Skin of body (tissue), 2 donors: ENCODE measurements around the gene ACVR1. TPM values are rescaled to one million over a fixed set of nuclear protein-coding genes. Genes with fewer than 3 reads are reported as not detected.
"Not testable (repeated sequence)": the region's sequence is repeated elsewhere in the genome, so short reads cannot be mapped to it uniquely, and the experiment has no call there.

ENCODE experiments used
- DNase-seq: peaks from one replicate; lab custom pipeline; 2025; lab: John Stamatoyannopoulos, UW
- total RNA-seq: library from RNA; depleted of rRNA; stranded (reverse); fragments of >200 nt; gene quantifications from one replicate; pipeline ENCODE4 v1.2.3, GENCODE V29; 2014

Gene ACVR1
- total RNA-seq, 1 donor from 2014 or later = 19.6 TPM

- peak; percentile 11 for DNase-seq
These were observed 45.2 kb downstream of the ACVR1 start for GRCh38 chr2:157830696-157831570.

- DNase-seq = no peak
These were observed 45.9 kb downstream of the ACVR1 start for GRCh38 chr2:157830266-157830665.

- DNase-seq = no peak
These were observed 48.8 kb downstream of the ACVR1 start for GRCh38 chr2:157827377-157827776.

GRCh38 chr2:157826644-157827043 lies 49.5 kb downstream of the ACVR1 start:
- not testable (repeated sequence) for DNase-seq

DNA sequence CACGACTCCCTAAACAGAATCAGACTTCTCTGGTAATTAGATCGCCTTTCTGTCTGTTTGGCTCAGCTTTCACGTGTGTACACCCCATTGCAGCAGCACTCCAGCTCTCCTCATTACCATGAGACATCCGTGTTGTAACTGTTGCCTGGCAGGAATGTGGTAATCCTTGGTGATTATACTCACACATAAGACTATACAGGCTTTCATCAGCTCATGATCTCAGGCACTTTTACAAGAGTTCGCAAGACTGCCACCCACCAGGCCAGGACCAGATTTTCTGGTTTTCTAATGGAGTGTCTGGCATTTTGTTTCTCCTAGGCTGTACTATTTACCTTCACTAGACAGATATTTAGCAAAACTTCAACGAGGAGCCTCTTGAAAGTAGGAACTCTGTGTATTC lies 50.2 kb downstream of the ACVR1 start:
- DNase-seq = no peak

DNA sequence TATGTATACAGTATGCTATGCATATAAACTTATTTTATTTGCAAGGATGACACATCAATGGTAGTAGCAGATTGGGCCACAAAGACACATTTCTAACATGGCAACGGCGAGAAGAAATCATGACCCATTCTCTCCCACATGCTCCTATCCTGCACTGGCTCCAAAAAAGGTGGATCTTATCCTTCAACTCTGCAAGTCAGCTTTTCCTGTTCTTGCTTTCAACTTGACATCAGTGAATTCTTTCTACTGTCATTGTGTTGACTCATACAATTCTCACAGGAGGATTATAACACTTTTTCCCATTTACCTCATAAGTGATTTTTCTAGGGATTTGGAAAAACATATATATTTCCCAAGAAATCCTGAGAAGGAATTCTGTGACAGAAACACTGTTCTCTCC lies 53.1 kb downstream of the ACVR1 start:
- no peak for DNase-seq

DNA sequence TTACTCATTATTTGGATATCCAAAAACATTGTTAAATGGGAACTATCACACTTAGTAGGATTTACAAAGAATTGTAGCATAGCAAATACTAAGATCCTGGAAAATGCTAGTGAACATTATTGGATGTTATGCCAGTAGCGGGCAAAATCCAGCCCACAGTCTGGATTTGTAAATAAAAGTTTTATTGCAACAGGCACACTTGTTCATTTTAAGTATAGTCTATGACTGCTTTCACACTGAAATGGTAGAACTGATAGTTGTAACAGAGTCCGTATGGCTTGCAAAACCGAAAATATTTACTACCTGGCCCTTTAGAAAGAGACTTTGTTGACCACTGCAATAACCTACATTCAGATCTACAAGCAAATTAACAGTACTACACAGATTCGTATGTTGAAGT lies 53.6 kb downstream of the ACVR1 start:
- no peak for DNase-seq

GRCh38 chr2:157821519-157822131 lies 54.5 kb downstream of the ACVR1 start:
- no peak for DNase-seq

DNA sequence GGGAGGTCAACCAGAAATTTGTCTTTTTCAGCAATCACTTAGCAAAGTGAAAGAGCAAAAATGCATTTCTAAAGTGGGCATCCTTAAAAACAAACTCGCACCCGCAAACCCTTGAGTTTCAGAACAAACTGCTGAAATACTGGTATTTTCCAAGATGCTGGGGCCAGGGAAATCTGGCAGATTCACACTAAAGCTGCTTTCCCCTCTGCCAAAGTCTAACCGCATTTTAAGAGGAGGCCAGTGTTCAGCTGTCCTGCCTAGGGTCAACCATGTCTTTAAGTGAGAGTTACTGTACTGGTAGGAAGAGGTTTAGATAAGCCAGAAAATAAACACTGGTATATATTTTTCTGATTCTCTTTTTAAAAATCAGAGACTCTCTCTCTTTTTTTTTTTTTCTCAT lies 55.9 kb downstream of the ACVR1 start:
- DNase-seq = no peak

DNA sequence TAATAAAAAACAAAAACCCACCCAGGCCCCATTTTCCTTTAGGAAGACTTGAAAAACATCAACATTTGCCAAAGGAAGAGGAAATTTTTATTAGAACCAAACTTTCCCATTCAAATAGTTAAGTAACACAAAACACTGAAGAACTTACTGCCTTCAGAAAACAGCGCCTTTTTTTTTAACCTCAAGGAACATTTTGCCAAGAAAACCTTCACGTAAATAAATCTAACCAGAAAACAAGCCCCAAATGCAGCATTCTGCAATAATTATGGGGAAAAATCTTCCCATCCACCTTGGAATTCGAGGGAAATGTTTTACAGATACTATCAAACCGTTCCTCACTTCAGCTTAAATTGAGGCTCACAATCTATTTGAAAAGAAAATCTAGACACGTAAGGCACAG lies 56.4 kb downstream of the ACVR1 start:
- no peak for DNase-seq

GRCh38 chr2:157818227-157818626 lies 57.9 kb downstream of the ACVR1 start:
- DNase-seq = no peak

GRCh38 chr2:157815421-157815820 lies 60.7 kb downstream of the ACVR1 start:
- DNase-seq = no peak

DNA sequence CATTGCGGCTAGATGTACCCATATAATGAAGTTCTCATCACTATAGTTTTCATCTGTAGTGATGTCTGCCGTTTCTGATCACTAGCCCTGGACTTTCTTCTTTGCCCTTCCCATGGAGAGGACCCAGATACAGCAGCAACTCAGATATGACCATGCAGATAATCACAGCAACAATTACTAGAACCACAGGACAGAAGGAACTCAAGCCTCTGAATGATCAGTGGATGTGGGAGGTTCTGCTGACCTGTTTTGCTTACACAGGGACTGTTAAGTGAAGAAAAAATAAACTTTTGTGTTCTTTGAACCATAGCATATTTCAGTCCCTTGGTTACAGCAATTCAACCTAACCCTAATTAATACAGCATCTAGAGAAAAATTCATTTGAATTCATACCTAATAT lies 62.7 kb downstream of the ACVR1 start:
- no peak for DNase-seq

DNA sequence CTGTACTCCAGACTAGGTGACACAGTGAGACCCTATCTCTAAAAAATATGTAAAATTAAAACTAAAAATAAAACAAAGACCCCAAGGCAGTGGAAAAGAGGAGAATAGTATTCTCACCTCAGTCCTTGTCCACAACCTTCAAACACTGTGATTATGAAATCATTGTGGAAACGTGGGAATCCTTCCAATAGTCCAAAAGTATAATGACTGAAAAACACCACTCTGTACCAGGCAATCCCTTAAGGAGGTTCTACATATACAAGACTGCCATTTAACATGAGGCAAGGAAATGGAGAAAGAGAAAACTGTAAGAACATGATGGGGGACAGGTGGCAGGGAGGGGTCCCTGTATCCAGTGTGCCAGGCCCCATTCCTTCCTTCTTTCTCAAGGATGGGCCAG lies 66.1 kb downstream of the ACVR1 start:
- no peak for DNase-seq

- DNase-seq = no peak
These were observed 66.9 kb downstream of the ACVR1 start for GRCh38 chr2:157809212-157809611.

GRCh38 chr2:157808421-157808820 lies 67.7 kb downstream of the ACVR1 start:
- no peak for DNase-seq

DNA sequence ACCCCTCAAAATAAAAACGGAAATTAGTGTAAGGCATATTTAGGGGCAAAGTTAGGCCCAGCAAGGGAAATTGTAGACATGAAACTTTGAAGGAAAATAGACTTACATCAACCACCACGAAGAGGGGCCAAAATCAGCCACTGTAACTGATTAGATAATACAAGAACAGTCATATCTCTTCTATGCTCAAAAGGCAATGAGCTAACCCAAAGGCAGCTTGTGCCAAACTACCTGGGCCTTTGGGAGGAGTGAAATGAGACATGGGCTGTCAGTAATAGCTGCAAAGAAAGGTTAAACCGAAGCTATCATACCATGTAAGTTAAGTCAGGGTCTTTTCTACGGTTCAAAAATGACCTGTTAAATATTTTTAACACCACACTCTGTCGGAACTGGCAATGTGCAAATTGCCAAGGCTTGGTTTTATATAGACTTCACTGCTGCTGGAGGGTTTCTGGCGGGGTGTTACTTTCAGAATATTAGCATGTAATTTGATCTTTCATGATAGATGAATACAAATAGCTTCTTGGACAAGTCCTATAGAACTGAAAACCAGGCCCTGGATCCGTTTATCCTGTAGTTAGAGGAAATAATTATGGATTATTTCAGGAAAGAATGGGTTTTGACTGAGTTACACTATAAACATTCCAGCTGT lies 69.6 kb downstream of the ACVR1 start:
- DNase-seq = no peak

DNA sequence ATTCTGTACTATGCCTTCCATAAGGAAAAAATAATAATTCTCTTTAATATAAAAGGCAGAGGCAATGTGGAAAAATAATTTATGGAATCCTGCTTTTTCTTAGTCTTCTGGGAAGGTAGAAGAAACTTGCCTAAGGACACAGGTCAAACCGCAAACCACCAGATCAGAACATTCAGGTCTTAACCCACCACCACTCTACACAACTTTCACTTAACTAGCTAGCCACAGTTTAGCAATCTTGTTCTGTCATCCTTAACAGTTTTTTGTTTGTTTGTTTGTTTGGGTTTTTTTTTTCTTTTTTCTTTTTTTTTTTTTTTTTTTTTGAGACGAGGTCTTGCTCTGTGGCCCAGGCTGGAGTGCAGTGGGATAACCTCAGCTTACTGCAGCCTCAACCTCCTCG lies 70.6 kb downstream of the ACVR1 start:
- DNase-seq = no peak

DNA sequence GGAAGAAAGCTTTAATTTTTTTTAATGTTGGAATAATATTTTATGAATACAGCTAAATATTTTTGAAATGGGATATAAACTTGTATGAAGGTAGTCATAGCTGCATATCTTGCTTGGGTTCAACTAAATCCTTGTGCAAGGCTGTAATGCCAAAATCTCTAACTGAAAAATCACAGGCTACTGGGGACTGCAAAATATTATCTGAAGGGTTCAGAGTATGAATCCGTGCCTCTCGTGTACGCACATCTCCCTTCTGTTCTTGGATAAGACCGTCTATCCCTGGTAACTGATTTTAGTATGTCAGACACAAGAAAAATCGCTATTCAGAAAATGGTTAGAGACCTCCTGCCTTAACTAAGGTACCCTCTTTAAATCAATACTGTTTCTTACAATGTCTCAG lies 71.8 kb downstream of the ACVR1 start:
- no peak for DNase-seq

DNA sequence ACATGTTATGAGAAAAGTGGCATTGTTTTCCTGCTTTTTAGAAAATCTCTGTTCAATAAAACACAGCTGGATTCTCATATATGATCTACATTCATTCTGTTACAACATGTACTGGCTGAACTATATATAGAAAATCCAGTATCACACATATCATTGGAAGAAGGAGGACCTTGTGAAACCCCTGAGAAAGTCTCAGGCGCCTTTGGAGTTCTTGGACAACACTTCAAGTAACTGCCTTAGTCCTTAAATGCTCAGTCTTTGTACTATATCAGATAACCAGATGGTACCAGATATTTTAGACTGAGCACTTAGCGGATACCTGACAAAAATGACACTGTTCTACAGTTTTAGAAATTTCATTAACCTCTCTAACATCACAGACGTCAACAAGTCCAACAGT lies 72.2 kb downstream of the ACVR1 start:
- no peak for DNase-seq

DNA sequence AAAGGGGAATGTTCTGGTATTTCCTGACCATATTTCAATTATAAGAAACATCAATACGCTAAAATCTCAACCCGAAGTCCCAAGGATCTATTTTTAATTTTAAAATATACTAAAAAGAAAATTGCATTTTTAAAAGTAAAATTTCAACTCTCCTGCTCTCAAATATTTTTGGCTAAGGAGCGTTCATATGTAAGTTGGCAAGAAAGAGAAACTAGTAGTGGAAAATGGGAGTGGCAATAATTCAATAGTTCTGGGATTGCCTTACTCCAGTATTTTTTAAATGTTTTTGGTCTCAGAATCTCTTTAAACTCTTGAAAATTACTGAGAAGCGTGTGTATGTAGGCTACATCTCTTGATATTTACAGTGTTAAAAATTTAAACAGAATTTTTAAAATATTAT lies 72.7 kb downstream of the ACVR1 start:
- no peak for DNase-seq

GRCh38 chr2:157800838-157801495 lies 75.2 kb downstream of the ACVR1 start:
- DNase-seq = no peak
